H1 (cell line): ENCODE data around the gene SPI1. TPM values are rescaled to one million over a fixed set of nuclear protein-coding genes. Genes with fewer than 3 reads are reported as not detected.
A peak's percentile ranks its signal among the peaks of the same experiment; 100 is the strongest.

Experiments
- CTCF ChIA-PET: fragments of 300-600 bp; sonication (Branson Sonifier 250); formaldehyde crosslinking; loops from one replicate; lab custom pipeline; 2021; ENCODE audit not compliant: partially characterized antibody; lab: Charles Lee
- POLR2A ChIA-PET: fragments of 300-600 bp; sonication (Branson Sonifier 250); formaldehyde crosslinking; loops from one replicate; lab custom pipeline; 2021; ENCODE audit warnings: inconsistent platforms; ENCODE audit not compliant: partially characterized antibody; lab: Charles Lee
- DNase-seq, 2 experiments: peaks; one replicate each; pipeline versions ENCODE4 v3.0.0 to v3.0.0-alpha.2; 2010 to 2022; ENCODE audit warnings: low spot score in 2 of 2, low read depth in 1 of 2, mixed read lengths in 1 of 2
- FAIRE-seq: peaks from 2 replicates; lab custom pipeline; 2011; peaks lifted over from hg19 to GRCh38; lab: Jason Lieb, UNC
- H2AFZ ChIP-seq: 2 replicates; pipeline ENCODE4 v1.8.1; 2012; ENCODE audit warnings: low read length, inconsistent platforms
- H2AK5ac ChIP-seq: 2 replicates; pipeline ENCODE4 v1.6.1; 2013; ENCODE audit warnings: low read depth, low read length
- H2BK120ac ChIP-seq: replicated peaks from 2 replicates; pipeline ENCODE3; 2013; ENCODE audit warnings: low read depth, low read length, inconsistent platforms
- H2BK12ac ChIP-seq: 2 replicates; pipeline ENCODE4 v1.6.1; 2013; ENCODE audit warnings: low read depth, low read length
- H2BK15ac ChIP-seq: 2 replicates; pipeline ENCODE4 v1.6.1; 2013; ENCODE audit warnings: low read length
- H2BK20ac ChIP-seq: 2 replicates; pipeline ENCODE4 v1.6.1; 2013; ENCODE audit warnings: low read length
- H2BK5ac ChIP-seq: 2 replicates; pipeline ENCODE4 v1.6.1; 2013; ENCODE audit warnings: low read depth, low read length
- H3K14ac ChIP-seq: 2 replicates; pipeline ENCODE4 v1.6.1; 2013; ENCODE audit warnings: inconsistent platforms; ENCODE audit not compliant: insufficient read length
- H3K18ac ChIP-seq: 2 replicates; pipeline ENCODE4 v1.6.1; 2013; ENCODE audit warnings: low read length; ENCODE audit errors: extremely low read depth
- H3K23ac ChIP-seq: 2 replicates; pipeline ENCODE4 v1.6.1; 2013; ENCODE audit warnings: inconsistent platforms; ENCODE audit not compliant: insufficient read length
- H3K23me2 ChIP-seq: 2 replicates; pipeline ENCODE4 v1.6.1; 2013; ENCODE audit warnings: low read depth, low read length
- H3K27ac ChIP-seq: 2 replicates; pipeline ENCODE4 v1.6.1; 2011; ENCODE audit warnings: low read depth, low read length, inconsistent platforms
- H3K27me3 ChIP-seq, 4 experiments: replicated peaks in 1 of 4; 1 replicate in 1 of 4; 2 replicates in 3 of 4; pipeline versions ENCODE4 v1.6.1 to v1.8.1; 2011 to 2013; ENCODE audit warnings: low read length in 3 of 4, mild to moderate bottlenecking in 3 of 4, inconsistent platforms in 2 of 4, mixed read lengths in 2 of 4, moderate library complexity in 1 of 4; ENCODE audit not compliant: control insufficient read depth in 3 of 4, insufficient read depth in 3 of 4; ENCODE audit errors: extremely low read depth in 1 of 4
- H3K36me3 ChIP-seq, 4 experiments: 2 replicates each; pipeline versions ENCODE4 v1.6.1 to v1.8.1; 2011 to 2013; ENCODE audit warnings: mild to moderate bottlenecking in 4 of 4, low read length in 3 of 4, moderate library complexity in 2 of 4, control low read depth in 1 of 4, inconsistent platforms in 1 of 4; ENCODE audit not compliant: insufficient read depth in 4 of 4, control insufficient read depth in 2 of 4
- H3K4ac ChIP-seq: replicated peaks from 2 replicates; pipeline ENCODE3; 2013; ENCODE audit warnings: low read length, low read depth, mixed read lengths, inconsistent platforms; ENCODE audit not compliant: insufficient read length
- H3K4me1 ChIP-seq, 4 experiments: replicated peaks in 1 of 4; 1 replicate in 1 of 4; 2 replicates in 3 of 4; pipeline versions ENCODE4 v1.6.1 to v1.8.1; 2011 to 2013; ENCODE audit warnings: low read length in 3 of 4, inconsistent platforms in 2 of 4, mixed read lengths in 1 of 4; ENCODE audit not compliant: insufficient read depth in 4 of 4, control insufficient read depth in 3 of 4
- H3K4me2 ChIP-seq, 2 experiments: 2 replicates each; pipeline versions ENCODE4 v1.6.1 to v1.8.1; 2011 to 2013; ENCODE audit warnings: low read depth in 2 of 2, low read length in 2 of 2, control low read depth in 1 of 2, inconsistent platforms in 1 of 2, mild to moderate bottlenecking in 1 of 2; ENCODE audit not compliant: insufficient read depth in 1 of 2
- H3K4me3 ChIP-seq, 4 experiments: fragments of 200-600, 300-600 bp in 1 of 4; sonication (generic), shearing (Covaris generic), sonication (Bioruptor Twin) in 1 of 4; 2 replicates each; pipeline versions ENCODE4 v1.5.1 to v1.8.1; 2011 to 2016; ENCODE audit warnings: low read length in 4 of 4, low read depth in 3 of 4, control low read depth in 2 of 4, inconsistent platforms in 2 of 4, mild to moderate bottlenecking in 2 of 4, mixed read lengths in 1 of 4, moderate library complexity in 1 of 4; ENCODE audit not compliant: insufficient read depth in 2 of 4; ENCODE audit errors: extremely low read depth in 1 of 4
- H3K56ac ChIP-seq: replicated peaks from 2 replicates; pipeline ENCODE3; 2013; ENCODE audit warnings: low read depth, mild to moderate bottlenecking, mixed read lengths, low read length, inconsistent platforms; ENCODE audit not compliant: insufficient read length
- H3K79me1 ChIP-seq: 2 replicates; pipeline ENCODE4 v1.6.1; 2013; ENCODE audit warnings: low read depth, low read length, control low read depth
- H3K79me2 ChIP-seq, 2 experiments: 2 replicates each; pipeline versions ENCODE4 v1.6.1 to v1.8.1; 2012 to 2013; ENCODE audit warnings: low read length in 2 of 2, mild to moderate bottlenecking in 2 of 2, inconsistent platforms in 1 of 2; ENCODE audit not compliant: insufficient read depth in 2 of 2, control insufficient read depth in 1 of 2
- H3K9ac ChIP-seq, 4 experiments: replicated peaks in 1 of 4; 1 replicate in 1 of 4; 2 replicates in 3 of 4; pipeline versions ENCODE4 v1.6.1 to v1.8.1; 2011 to 2013; ENCODE audit warnings: low read depth in 3 of 4, low read length in 3 of 4, control low read depth in 2 of 4, mild to moderate bottlenecking in 2 of 4, moderate library complexity in 2 of 4, inconsistent platforms in 1 of 4; ENCODE audit errors: extremely low read depth in 1 of 4
- H3K9me3 ChIP-seq, 2 experiments: 2 replicates each; pipeline versions ENCODE4 v1.6.1 to v1.8.1; 2012 to 2013; ENCODE audit warnings: mild to moderate bottlenecking in 2 of 2, moderate library complexity in 2 of 2, control low read depth in 1 of 2, inconsistent platforms in 1 of 2, low read depth in 1 of 2, low read length in 1 of 2, mixed read lengths in 1 of 2; ENCODE audit not compliant: insufficient read depth in 2 of 2
- H4K20me1 ChIP-seq, 2 experiments: replicated peaks in 1 of 2; 2 replicates each; pipeline versions ENCODE3 to v1.8.1; 2011 to 2013; ENCODE audit warnings: inconsistent platforms in 2 of 2, low read length in 2 of 2, mild to moderate bottlenecking in 1 of 2; ENCODE audit not compliant: insufficient read depth in 2 of 2, control insufficient read depth in 1 of 2
- H4K5ac ChIP-seq: 2 replicates; pipeline ENCODE4 v1.6.1; 2013; ENCODE audit warnings: low read length, low read depth, mixed read lengths, inconsistent platforms; ENCODE audit not compliant: insufficient read length
- H4K8ac ChIP-seq: 2 replicates; pipeline ENCODE4 v1.8.0; 2013; ENCODE audit warnings: mild to moderate bottlenecking, moderate library complexity, low read length, inconsistent platforms; ENCODE audit not compliant: insufficient read depth; ENCODE audit errors: extremely low read depth
- H4K91ac ChIP-seq: replicated peaks from 2 replicates; pipeline ENCODE3; 2013; ENCODE audit warnings: low read length, mixed read lengths, inconsistent platforms; ENCODE audit not compliant: insufficient read length
- EGR1 ChIP-seq: IDR thresholded peaks from 2 replicates; pipeline ENCODE4 v1.6.1; 2011; ENCODE audit warnings: low read depth, low read length, borderline replicate concordance
- HDAC6 ChIP-seq: IDR thresholded peaks from one replicate; pipeline ENCODE4 v1.7.1; 2012; ENCODE audit warnings: low read depth, mild to moderate bottlenecking, inconsistent platforms, low read length, moderate library complexity
- PHF8 ChIP-seq: fragments of 200-600 bp; sonication (generic); conservative IDR thresholded peaks from 2 replicates; pipeline ENCODE4 v1.7.1; 2012; ENCODE audit warnings: low read depth, mild to moderate bottlenecking, inconsistent platforms, low read length, moderate library complexity
- RBBP5 ChIP-seq: IDR thresholded peaks from 2 replicates; pipeline ENCODE4 v1.7.1; 2012; ENCODE audit warnings: low read depth, mild to moderate bottlenecking, inconsistent platforms, low read length, moderate library complexity, borderline replicate concordance
- WGBS, 2 experiments: shearing (Covaris generic) in 1 of 2; methylation state at CpG; one replicate each; pipeline versions ENCODE4 v1.1.6 to v1.1.7; 2013 to 2015; ENCODE audit warnings: low lambda C conversion rate in 2 of 2, mixed read lengths in 2 of 2, inconsistent platforms in 1 of 2, low coverage in 1 of 2, missing lambda C conversion rate in 1 of 2; ENCODE audit not compliant: insufficient replicate concordance in 2 of 2, insufficient coverage in 1 of 2, insufficient read length in 1 of 2; ENCODE audit errors: extremely low coverage in 1 of 2, missing lambda C conversion rate in 1 of 2; 5-methylcytosine and 5-hydroxymethylcytosine counted together
- polyA plus RNA-seq, 7 experiments: library from polyadenylated mRNA; depleted of rRNA in 3 of 7; stranded (reverse) in 5 of 7; unstranded in 2 of 7; fragments of >200 nt in 5 of 7; fragments of 200-250 nt in 2 of 7; gene quantifications; 1 replicate in 5 of 7; 2 replicates in 1 of 7; 4 replicates in 1 of 7; pipeline versions ENCODE4 v1.2.1 to v1.2.3, GENCODE V29; 2011 to 2013; ENCODE audit warnings: missing spikeins in 2 of 7, mixed read lengths in 2 of 7
- total RNA-seq: library from RNA; stranded (reverse); fragmentation: NEBNext Ultra II Directional; extraction: Animal tissue kit (Norgen Biotek cat#: 25700); gene quantifications from 2 replicates; pipeline ENCODE4 v1.2.1, GENCODE V29; 2021

The SPI1 gene
- total and polyA plus RNA-seq, 2 of the 8 experiments (the other 6 are each of a cell fraction or from before 2014, with no cell fraction given), result 0.12 TPM; not detected in 1

GRCh38 chr11:47408598-47409439 lies 30.5 kb upstream of the SPI1 start:
- 39% methylated on average over 17 of the region's 50 CpGs; no CpG with 5 or more reads in 1 of the 2 experiments for WGBS, 2 experiments

More at GRCh38 chr11:47408598-47409439, 30.5 kb upstream of the SPI1 start:
- H3K23ac ChIP-seq, result peak overlapping the region; percentile 62
- H4K5ac ChIP-seq, result peak overlapping the region; percentile 93
- no peak overlapping the region for H2BK15ac ChIP-seq
- peak overlapping the region; percentile 10 for H3K14ac ChIP-seq
- peak overlapping the region; percentile 2; the same call in 1 of the 2 replicates for H2AFZ ChIP-seq
- peak overlapping the region; percentile 91 for H4K91ac ChIP-seq
- H3K4me3 ChIP-seq, result peak overlapping the region; percentile 56 to 77 (median 70)
- no peaks in the 10 kb centered on the region for H3K79me1 ChIP-seq
- no peak overlapping the region; the same call in 1 of the 2 replicates for H3K18ac ChIP-seq
- H2BK20ac ChIP-seq, result no peak overlapping the region
- H3K27me3 ChIP-seq, result no peaks in the 10 kb centered on the region
- H3K56ac ChIP-seq, result peak overlapping the region; percentile 90
- peak overlapping the region; percentile 11; the same call in 1 of the 2 replicates for H3K27ac ChIP-seq
- DNase-seq (no peak), FAIRE-seq (no peak)
- H3K4me1 ChIP-seq, result peaks cover 5 to 13% (median 9%) of the 10 kb centered on the region in 4 experiments
- peak overlapping the region; percentile 94 for H3K4ac ChIP-seq
- H2BK12ac ChIP-seq, result 0 out of 2 replicates have a peak overlapping the region, but pooled peaks have one; percentile 1
- ChIA-PET POLR2A (interaction anchor here (0.7 to 12.8 kb wide), 7 partner anchors 9 to 32 kb away, joined by 3 to 140 read pairs (median 5); partner anchors contain the start of gene PSMC3), CTCF (interaction anchor here (0.6 to 6.2 kb wide), 8 partner anchors 16 to 149 kb away, joined by 3 to 59 read pairs (median 4); partner anchors contain the start of gene PSMC3)
- H3K23me2 ChIP-seq, result peaks cover 11% of the 10 kb centered on the region
- H2BK120ac ChIP-seq, result no peak overlapping the region
- H4K20me1 ChIP-seq, result peaks cover 0 to 2% of the 10 kb centered on the region in 2 experiments
- H3K79me2 ChIP-seq, result no peaks in the 10 kb centered on the region; a peak in 1 of 4 replicates
- H4K8ac ChIP-seq, result peak overlapping the region; percentile 87
- TF ChIP-seq RBBP5 (no peak), HDAC6 (no peak), PHF8 (peak; percentile 62), EGR1 (no peak)
- no peak overlapping the region for H2AK5ac ChIP-seq
- no peaks in the 10 kb centered on the region for H3K9me3 ChIP-seq
- H3K4me2 ChIP-seq, result peak overlapping the region; percentile 76 to 81
- no peak overlapping the region for H2BK5ac ChIP-seq
- peaks cover 0 to 2% (median 0%) of the 10 kb centered on the region in 4 experiments; a peak in 2 of 8 replicates for H3K36me3 ChIP-seq
- H3K9ac ChIP-seq, result peak overlapping the region in 3 of 4 experiments; percentile 61 to 71 (median 68); a peak in 6 of 7 replicates
